ENCODE data around the gene GSX1.
"Not testable (repeated sequence)": the region's sequence is repeated elsewhere in the genome, so short reads cannot be mapped to it uniquely, and the experiment has no call there.

Gene GSX1

GRCh38 chr13:27792393-27793218 lies at the start of gene GSX1:
Gene GSX1 (plus strand): TSS chr13:27792483. CDS start chr13:27792691, 208 bp downstream.
- no peak for DNase-seq

- no peak for DNase-seq
Observed at GRCh38 chr13:27744801-27745200, 47.5 kb upstream of the GSX1 start.

DNA sequence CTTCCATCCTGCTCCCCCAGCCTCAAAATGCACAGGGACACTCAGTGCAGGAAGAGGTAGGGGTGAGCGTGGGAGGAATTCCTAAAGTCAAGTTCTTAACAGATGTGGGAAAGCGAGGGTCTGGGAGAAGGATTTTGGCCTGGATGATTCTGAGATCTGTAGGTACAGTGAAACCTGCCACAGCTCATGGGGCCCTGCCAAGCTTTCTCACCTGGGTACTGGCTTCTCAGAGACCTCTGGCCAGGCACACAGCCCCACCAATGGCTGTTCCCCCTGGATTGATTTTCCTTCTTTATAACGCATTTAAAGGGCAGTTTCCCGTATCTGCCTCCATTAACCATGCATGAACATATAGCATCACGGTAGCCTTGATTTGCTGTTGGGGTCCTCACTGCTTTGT lies 47.0 kb upstream of the GSX1 start:
- no peak for DNase-seq

DNA sequence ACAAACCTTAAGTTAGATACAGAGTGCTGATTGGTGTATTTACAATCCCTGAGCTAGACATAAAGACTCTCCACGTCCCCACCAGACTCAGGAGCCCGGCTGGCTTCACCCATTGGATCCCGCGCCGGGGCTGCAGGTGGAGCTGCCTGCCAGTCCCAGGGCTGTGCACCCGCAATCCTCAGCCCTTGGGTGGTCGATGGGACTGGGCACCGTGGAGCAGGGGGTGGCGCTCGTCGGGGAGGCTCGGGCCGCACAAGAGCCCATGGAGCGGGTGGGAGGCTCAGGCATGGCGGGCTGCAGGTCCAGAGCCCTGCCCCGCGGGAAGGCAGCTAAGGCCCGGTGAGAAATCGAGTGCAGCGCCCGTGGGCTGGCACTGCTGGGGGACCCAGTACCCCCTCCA lies 44.1 kb upstream of the GSX1 start:
- not testable (repeated sequence) for DNase-seq

GRCh38 chr13:27751953-27752532 lies 40.2 kb upstream of the GSX1 start:
- no peak for DNase-seq

DNA sequence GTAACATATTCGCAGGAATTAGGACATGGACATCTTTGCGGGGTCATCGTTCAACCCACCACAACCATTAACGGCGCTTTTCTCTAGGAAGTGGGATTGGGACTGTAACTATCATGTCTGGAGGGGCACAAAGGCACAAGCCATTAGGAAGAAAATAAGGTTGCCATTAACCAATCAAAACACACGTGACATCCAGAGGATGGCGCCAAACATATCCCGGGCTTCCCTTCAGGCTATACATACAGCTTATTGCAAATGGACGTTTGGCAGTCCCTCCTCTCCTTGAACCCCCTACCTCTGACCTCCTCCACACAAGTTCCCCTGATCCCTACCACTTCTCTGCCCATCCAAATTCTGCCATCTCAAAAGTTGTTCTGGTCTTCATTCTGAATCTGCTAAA lies 26.6 kb upstream of the GSX1 start:
- no peak for DNase-seq

DNA sequence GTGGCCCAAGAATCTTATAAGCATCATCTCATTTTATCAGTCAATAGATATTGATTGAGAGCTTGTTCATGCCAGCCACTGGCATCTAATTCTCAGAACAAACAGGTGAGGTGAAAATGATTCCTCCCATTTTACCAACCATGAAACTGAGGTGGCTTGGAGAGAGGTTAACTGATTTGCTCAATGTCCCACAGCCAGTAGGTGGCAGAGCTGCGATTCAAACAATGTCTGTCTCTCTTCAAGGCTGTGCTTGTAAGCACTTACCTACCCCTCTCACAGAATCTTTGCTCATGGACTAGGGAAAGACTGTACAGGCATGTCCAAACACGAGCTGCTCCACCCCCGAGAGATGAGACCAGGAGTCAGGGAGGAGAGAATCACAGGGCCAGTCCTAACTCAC lies 21.5 kb upstream of the GSX1 start:
- DNase-seq, result peak; percentile 31

GRCh38 chr13:27772651-27773425 lies 19.4 kb upstream of the GSX1 start:
- DNase-seq, result no peak

DNA sequence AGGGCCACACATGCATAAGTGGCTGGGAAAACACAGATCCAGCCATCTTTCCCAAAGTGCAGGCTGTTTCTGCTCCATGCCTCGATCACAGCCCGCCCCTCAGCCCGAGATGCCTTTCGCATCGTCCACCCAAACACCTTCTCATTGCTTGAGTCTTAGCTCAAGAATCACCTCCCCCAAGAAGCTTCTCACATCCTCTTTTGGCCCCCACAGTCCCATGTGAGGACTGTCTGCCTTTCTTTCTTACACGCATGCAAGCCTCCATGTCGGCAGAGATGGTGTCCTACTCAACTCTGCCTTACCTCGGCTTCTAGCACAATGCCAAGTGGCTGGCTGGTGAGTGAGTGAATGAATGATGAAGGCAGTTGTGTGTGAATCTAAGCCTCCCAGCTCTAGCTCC lies 18.1 kb upstream of the GSX1 start:
- DNase-seq, result no peak

DNA sequence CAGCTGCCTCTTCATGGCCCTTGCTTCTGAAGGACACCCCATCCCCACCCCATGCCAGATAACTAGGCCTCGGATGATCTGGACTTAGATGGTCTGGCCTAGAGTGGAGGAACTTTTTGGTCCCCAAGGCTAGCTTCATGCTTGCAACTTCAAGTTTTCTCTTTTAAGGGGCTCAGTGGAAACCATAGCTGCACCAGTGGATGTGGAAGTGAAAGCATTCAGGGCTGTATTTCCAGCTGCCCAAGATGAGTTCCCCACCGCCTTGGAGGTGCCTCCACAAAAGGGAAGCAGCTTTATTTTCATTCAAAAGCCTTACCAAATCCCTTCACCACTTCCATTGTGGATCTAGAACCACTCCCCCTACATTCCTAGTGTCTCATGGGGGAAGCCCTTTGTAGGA lies 17.6 kb upstream of the GSX1 start:
- no peak for DNase-seq

- DNase-seq, result no peak
Observed at GRCh38 chr13:27775943-27776342, 16.3 kb upstream of the GSX1 start.

GRCh38 chr13:27782151-27782550 lies 10.1 kb upstream of the GSX1 start:
- no peak for DNase-seq

GRCh38 chr13:27783111-27783510 lies 9.2 kb upstream of the GSX1 start:
- DNase-seq, result no peak

GRCh38 chr13:27788271-27788670 lies 4.0 kb upstream of the GSX1 start:
- DNase-seq, result no peak

DNA sequence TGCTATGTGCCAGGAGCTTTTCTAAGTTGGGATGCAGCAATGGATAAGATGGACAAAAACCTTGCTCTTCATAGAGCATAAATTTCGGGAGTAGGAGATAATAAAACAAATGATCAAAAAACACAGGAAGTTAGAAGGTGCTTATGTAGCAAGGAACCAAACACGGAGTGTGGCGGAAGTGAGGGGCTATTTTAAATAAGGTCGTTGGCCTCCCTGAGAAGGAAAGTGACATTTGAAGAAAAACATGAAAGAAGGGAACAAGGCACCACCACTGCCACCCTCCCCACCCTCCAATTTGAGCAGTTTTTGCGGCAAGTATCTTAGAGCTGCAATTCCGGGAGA lies 3.2 kb upstream of the GSX1 start:
- no peak for DNase-seq

DNA sequence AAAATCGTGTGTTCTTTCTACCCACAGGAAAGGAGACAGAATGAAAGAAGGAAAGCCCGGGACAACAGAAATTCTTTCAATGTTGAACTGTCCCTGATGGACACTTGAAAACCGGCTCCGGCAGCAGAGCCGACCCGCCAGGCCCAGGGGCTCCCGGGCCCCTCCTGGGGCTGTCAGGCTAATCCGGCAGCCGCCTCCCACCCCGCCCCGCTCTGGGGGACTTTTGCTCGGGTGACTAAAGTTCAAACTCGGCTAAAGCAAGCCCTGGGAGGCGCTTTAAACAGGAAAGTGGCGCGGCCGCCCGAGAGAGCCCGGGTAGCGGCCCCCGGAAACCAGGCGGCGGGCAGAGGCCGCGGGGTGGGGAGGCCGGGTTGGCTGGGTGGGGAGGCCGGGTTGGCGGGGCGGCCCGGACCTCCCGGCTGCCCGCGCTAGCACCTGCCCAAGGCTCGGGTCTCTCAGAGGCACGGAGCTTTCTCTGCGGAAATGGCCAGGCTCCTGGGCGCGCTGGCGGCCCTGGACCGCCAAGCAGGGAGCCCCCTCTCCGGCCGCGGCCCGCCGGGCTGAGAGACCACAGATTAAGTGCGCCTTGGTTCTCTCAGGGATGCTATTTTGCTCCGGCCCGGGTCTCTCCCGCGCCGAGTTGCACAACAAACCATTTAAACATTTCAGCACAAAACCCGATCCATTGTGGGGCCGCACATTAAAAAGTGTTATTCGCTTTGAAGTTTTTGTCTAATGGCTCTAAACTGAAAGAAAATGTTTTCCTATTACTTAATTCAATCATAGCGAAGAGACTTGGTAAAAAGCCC lies 2.6 kb upstream of the GSX1 start:
- no peak for DNase-seq

- no peak for DNase-seq
Observed at GRCh38 chr13:27790523-27790922, 1.8 kb upstream of the GSX1 start.

DNA sequence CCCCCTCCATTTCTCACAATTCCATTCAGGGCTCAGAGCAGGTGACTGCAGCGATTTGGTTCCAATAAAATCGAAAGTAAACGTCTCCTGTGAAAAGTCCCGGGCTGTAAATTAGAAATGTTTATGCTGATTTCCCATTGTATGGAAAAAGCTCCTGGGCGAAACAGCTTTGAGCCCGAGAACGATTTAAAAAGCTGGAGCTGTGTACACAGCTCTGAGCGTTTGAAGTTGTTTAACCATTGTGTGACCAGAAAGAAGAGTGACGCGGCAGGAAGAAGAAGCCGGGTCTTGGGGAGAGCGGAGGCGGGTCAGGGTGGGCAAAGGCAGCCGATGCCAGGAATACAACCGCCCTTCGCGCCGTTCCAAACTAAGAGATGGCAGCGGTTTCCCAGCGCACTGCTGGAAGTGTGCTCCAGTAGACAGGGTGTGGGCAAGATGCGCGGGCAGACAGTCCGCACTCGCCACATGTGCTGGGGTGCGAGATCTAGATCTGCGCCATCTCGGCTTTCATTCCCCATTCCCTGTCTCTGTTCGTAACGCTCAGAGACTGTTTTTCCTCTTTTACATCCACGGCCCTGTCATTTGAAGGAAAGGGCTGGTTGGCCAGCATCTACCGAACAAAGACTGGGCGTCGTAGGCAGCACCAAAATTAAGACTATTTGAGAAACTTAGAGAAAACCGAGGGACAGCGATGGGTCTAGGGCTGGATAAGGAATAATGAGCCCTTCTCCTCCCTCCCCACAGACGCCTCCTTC lies 960 bp upstream of the GSX1 start:
- DNase-seq, result no peak

DNA sequence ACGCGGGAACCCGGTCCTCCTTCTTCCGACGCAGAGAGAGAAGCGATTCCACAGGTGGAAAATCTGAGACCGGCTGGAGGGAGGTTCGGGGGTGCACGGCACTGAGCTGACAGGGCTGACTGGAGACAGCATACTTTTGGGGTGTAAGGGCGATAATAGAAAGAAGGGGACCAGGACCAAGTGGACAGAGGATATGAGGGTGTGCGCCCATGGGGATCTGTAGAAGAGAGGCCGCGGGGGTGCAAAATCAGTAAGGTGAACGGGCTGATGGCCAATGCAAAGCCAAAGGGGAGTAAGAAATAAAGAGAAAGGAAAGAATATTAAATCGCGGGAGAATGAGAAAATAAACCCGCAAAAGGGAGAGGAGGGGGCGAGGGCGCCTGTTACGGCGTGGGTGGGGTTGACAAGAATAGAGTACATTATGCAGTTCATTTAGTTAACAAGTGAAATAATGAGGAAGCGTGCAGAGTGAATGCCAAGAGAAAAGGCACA lies 336 bp upstream of the GSX1 start:
- no peak for DNase-seq

DNA sequence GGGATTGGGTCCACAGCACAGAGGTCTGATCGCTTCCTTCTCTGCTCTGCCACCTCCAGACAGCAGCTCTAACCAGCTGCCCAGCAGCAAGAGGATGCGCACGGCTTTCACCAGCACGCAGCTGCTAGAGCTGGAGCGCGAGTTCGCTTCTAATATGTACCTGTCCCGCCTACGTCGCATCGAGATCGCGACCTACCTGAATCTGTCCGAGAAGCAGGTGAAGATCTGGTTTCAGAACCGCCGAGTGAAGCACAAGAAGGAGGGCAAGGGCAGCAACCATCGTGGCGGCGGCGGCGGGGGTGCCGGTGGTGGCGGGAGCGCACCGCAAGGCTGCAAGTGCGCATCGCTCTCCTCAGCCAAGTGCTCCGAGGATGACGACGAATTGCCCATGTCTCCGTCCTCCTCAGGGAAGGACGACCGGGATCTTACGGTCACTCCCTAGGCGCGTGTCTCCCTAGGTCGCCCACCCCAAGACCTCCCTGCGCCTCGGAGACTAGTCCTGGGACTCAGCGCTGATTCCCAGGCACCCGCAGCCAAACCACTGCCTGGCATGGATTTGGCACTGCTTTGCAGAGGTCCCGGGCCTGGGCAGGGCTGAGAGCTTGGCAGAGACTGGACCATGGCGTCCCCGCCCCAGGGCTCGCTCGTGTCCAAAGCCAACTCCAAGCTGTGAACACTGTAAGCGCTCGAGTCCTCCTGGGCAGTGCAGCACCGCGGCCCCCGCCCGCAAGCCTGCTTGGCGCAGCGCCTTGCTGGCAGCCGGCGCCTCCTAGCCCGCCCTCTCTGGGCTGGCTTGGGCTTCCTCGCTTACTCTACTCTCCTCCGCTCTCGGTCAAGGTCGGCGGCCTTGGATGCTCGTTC lies 1.5 kb downstream of the GSX1 start:
- no peak for DNase-seq

DNA sequence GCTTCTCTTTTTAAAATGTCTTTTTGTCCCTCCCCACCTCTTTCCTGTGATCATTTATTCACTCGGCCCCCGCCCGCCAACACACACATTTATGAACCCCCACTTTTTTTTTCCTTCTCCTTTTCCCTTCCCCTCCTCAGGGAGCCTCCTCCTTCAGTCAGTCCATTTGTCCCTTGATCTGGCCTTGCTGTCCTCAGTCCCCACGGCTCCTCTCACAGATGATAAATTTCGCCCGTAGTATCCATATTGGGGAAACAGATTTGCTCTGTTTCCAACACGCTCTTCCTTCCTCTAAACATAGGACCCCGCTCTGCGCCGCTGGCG lies 2.0 kb downstream of the GSX1 start:
- DNase-seq, result no peak

All from SHP77 treated with DMSO at 0.1 percent for 48 hours (cell line).